HG02870 (cell line): ENCODE data around the gene ALDH8A1.

Source experiments
- ATAC-seq: cut with Tn5 transposase; IDR thresholded peaks from one replicate; pipeline ENCODE4 v1.9.1; 2021; ENCODE audit warnings: mild to moderate bottlenecking, moderate library complexity; ENCODE audit not compliant: unreplicated experiment

The ALDH8A1 gene

DNA sequence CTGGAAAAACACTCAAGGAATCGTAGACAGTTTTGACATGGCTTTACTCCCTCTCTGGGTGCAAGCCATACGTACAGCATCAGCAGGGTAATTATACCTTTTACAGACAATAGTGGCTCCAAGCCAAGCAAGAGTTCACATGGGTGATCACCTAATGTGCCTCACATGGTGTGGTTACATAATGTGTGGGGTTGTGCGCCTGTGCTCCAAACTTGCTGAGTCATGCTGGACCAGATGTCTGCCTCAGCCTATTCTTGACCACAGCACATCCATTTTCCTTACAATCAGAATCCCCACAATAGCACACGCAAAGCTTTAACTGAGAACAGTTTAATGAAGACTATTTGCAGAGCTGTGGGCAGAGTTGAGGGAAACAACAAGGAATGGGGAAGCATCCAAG is 74.5 kb downstream of the ALDH8A1 start:
- no peak for ATAC-seq

DNA sequence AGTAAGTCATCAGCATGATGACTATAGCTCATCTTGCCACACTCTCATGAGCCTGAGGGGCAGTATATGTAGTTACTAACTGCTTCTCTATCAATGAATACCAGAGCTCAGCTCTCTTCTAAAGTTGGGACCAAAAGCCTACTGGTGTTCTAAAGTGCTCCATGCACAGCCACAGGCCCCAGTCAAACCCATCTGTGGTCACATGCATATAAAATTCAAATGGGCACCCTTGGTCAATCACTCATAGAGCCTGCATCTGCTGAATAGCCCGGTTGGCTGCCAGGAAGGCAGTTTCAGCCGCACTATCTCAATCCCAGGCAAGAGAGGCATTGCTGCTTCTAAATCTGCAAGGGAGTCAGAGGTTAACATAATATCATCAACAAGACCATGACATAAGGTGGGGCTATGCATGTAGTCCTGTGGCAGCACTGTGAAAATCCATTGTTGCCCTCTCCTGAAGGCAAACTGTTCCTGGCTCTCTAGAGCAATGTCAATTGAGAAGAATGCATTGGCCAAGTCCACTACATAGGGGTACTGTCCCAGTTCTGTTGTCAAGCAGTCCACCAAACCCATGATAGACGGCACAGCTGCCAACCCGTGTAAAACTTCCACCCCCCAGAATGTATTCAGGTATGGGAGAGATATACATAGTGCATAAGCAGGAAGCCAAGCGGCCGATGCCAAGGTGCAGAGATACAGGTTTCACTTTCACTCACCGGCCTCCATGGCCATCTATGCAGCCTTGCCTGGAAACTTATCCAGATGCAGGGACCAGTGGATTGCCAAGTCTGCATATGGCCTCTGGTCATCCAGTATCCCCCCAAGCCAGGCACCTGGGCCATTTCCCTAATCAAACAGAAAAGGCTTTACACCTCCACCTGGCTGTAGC is 76.2 kb downstream of the ALDH8A1 start:
- ATAC-seq: no peak

DNA sequence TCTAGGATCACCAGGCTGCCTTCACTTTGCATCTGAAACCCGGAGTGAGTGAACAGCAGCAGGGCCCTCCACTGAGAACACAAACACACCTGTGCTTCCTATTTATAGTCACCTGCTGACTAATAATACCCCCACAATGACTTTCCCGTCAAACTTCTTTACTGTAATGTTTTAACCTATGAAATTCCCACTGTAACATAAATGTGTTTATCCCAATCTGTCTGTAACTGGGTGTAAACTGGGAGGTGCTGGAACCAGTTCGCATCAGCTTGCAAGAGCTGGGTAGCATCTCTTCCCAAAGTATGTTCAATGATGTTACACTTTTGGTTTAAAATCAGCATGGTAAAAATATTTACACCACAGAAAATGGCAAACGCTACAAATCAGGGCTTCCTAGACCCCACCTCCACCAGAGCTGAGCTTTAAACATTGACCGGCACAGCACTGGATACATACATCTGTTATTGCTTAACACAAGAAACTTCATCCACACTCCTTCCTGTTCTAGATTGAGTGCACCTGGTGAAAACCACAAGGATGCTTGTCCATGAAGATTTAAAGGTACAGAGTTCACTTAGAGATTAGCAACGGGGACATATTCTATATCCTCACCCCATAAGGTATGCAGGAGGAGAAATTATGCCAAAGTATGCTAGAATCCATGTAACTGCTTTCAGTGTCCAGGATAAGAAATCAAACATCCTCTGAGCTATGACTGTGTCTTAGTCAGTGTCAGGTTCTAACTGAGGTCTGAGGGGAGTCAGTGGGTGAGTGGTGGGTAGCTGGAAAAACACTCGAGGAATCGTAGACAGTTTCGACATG is 79.0 kb downstream of the ALDH8A1 start:
- peak; percentile 85 for ATAC-seq

DNA sequence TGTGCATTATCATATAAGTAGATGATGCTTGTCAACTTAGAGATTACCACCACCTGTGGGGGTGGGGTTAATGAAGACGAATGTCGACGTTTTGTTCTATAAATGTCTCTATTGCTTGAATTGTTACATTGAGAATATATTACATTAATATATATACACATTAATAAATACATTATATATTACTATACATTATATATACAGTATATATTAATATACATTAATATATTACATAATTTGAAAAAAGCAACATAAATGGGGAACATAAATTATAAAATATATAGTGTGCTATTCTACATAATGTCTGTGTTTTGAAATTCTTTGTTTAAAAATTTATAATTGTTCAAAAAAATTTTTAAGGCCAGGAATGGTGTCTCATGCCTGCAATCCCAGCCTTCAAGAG is 81.1 kb downstream of the ALDH8A1 start:
- ATAC-seq: no peak
